HepG2 (cell line): ENCODE measurements around the gene ZFP36L2. TPM values are rescaled to one million over a fixed set of nuclear protein-coding genes. Genes with fewer than 3 reads are reported as not detected.

Experiments used
- ATF5 ChIP-seq: sonication (generic); formaldehyde crosslinking; IDR thresholded peaks from 2 replicates; pipeline ENCODE4 v1.4.0; 2020; ENCODE audit warnings: mild to moderate bottlenecking, low read depth, missing genetic modification reagents
- ATM ChIP-seq: fragments of 450-650 bp; IDR thresholded peaks from 2 replicates; pipeline ENCODE4 v1.7.1; 2017; ENCODE audit warnings: mild to moderate bottlenecking, borderline replicate concordance
- HDAC2 ChIP-seq: sonication (generic); formaldehyde crosslinking; IDR thresholded peaks from 2 replicates; pipeline ENCODE4 v1.4.0; 2020; ENCODE audit warnings: missing genetic modification reagents
- HMG20B ChIP-seq: conservative IDR thresholded peaks from 2 replicates; pipeline ENCODE4 v1.6.1; 2016; ENCODE audit warnings: missing genetic modification reagents, missing compliant biosample characterization
- HMGXB4 ChIP-seq, 2 experiments: sonication (generic) in 1 of 2; formaldehyde crosslinking in 1 of 2; IDR thresholded peaks; 2 replicates each; pipeline versions ENCODE4 v1.4.0 to v1.6.1; 2018 to 2020; ENCODE audit warnings: missing genetic modification reagents in 2 of 2, borderline replicate concordance in 1 of 2, low read depth in 1 of 2, mild to moderate bottlenecking in 1 of 2, missing biosample characterization in 1 of 2
- HOXA7 ChIP-seq: sonication (generic); formaldehyde crosslinking; IDR thresholded peaks from 2 replicates; pipeline ENCODE4 v1.8.1; 2022; ENCODE audit warnings: mild to moderate bottlenecking, missing genetic modification reagents, moderate library complexity
- KDM5B ChIP-seq: sonication (generic); formaldehyde crosslinking; IDR thresholded peaks from 2 replicates; pipeline ENCODE4 v1.4.0; 2020; ENCODE audit warnings: missing genetic modification reagents, mild to moderate bottlenecking, borderline replicate concordance
- NCOA1 ChIP-seq: sonication (generic); formaldehyde crosslinking; IDR thresholded peaks from 2 replicates; pipeline ENCODE4 v1.9.0; 2021; ENCODE audit warnings: missing genetic modification reagents
- SUZ12 ChIP-seq: fragments of 150-350 bp; IDR thresholded peaks from 2 replicates; pipeline ENCODE4 v1.6.1; 2014; ENCODE audit warnings: low read depth, low read length
- ZNF10 ChIP-seq: sonication (generic); formaldehyde crosslinking; IDR thresholded peaks from 2 replicates; pipeline ENCODE4 v1.4.0; 2020; ENCODE audit warnings: mild to moderate bottlenecking, low read depth, missing genetic modification reagents, borderline replicate concordance
- ZNF446 ChIP-seq: sonication (generic); formaldehyde crosslinking; IDR thresholded peaks from 2 replicates; pipeline ENCODE4 v1.5.0; 2020; ENCODE audit warnings: mild to moderate bottlenecking, missing genetic modification reagents
- ZNF451 ChIP-seq: sonication (generic); formaldehyde crosslinking; IDR thresholded peaks from 2 replicates; pipeline ENCODE4 v1.5.0; 2020; ENCODE audit warnings: mild to moderate bottlenecking, missing genetic modification reagents
- ZNF792 ChIP-seq: IDR thresholded peaks from 2 replicates; pipeline ENCODE4 v1.6.1; 2016
- polyA plus RNA-seq, 8 experiments: library from polyadenylated mRNA; depleted of rRNA in 3 of 8; stranded (reverse) in 7 of 8; unstranded in 1 of 8; fragments of >200 nt; fragmentation: Illumina TruSeq in 4 of 8; extraction: Trizol in 4 of 8; gene quantifications; 2 replicates each; pipeline versions ENCODE4 v1.2.1 to v1.2.3, GENCODE V29; 2011 to 2016; ENCODE audit warnings: low read depth in 4 of 8, missing spikeins in 1 of 8, mixed read lengths in 1 of 8; ENCODE audit not compliant: insufficient read depth in 1 of 8
- total RNA-seq, 5 experiments: library from RNA; depleted of rRNA; stranded (reverse); fragments of >200 nt; fragmentation: Illumina TruSeq; extraction: Trizol; gene quantifications; 2 replicates each; pipeline ENCODE4 v1.2.3, GENCODE V29; 2016; ENCODE audit warnings: low read depth in 1 of 5
- TF ChIP-seq, protein P1 (sequence below): IDR thresholded peaks from 2 replicates; pipeline ENCODE4 v1.6.1; 2016; ENCODE audit warnings: low read depth, missing genetic modification reagents, missing compliant biosample characterization
- TF ChIP-seq, protein P2 (sequence below): sonication (generic); formaldehyde crosslinking; IDR thresholded peaks from 2 replicates; pipeline ENCODE4 v1.5.0; 2020; ENCODE audit warnings: missing genetic modification reagents
- TF ChIP-seq, protein P3 (sequence below): sonication (generic); formaldehyde crosslinking; IDR thresholded peaks from 2 replicates; pipeline ENCODE4 v1.5.1; 2020; ENCODE audit warnings: mild to moderate bottlenecking, missing genetic modification reagents, moderate library complexity

The ZFP36L2 gene
- total and polyA plus RNA-seq, 2 of the 13 experiments (the other 11 are each of a cell fraction or from before 2014, with no cell fraction given) = 11.2 to 21.8 TPM

DNA sequence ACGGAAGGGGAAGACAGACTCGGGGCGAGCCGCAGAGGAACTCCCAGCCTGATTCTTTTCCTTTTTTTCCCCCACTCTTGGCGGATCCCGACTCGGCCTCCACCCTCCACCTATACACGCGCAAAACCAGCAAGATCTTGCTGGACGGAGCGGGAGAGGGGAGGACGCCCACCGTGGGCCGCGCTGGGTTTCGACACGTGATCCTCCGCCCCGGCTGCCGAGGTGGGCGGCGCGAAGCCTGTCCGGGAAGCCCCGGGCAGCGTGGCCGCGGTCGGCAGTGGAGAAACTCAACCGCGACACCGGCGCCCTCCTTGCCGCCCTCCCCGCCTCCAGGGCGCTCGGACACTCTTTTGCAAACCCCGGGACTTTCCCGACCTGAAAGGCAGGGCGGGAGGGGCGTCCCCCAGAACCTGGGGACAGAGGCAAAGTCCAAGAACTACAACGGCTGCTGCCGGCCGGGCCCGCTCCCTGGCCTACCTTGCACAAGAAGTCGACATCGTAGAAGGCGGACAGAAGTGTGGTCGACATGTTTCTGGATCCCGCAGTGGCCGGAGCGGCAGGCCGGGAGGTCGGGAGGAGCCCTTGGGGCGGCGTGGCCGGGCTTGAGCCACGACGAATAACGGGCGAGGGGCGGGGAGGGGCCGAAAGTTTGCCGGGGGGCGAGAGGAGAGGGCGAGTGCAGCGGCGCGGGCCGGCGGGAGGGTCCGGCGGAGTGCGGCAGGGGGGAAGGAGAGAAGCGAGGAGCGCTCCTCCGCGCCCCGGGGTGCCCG lies 433 bp downstream of the ZFP36L2 start (continued):
- peak; percentile 70 for TF ChIP-seq ZNF446 (CRISPR knock-in tag)
- no peak for TF ChIP-seq HMG20B (CRISPR knock-in tag)
- no peak for TF ChIP-seq ATM
- TF ChIP-seq HOXA7 (CRISPR knock-in tag) = no peak
- TF ChIP-seq HDAC2 (CRISPR knock-in tag) = peak; percentile 76
- no peak for TF ChIP-seq ATF5 (CRISPR knock-in tag)
- TF ChIP-seq, protein P1, sequence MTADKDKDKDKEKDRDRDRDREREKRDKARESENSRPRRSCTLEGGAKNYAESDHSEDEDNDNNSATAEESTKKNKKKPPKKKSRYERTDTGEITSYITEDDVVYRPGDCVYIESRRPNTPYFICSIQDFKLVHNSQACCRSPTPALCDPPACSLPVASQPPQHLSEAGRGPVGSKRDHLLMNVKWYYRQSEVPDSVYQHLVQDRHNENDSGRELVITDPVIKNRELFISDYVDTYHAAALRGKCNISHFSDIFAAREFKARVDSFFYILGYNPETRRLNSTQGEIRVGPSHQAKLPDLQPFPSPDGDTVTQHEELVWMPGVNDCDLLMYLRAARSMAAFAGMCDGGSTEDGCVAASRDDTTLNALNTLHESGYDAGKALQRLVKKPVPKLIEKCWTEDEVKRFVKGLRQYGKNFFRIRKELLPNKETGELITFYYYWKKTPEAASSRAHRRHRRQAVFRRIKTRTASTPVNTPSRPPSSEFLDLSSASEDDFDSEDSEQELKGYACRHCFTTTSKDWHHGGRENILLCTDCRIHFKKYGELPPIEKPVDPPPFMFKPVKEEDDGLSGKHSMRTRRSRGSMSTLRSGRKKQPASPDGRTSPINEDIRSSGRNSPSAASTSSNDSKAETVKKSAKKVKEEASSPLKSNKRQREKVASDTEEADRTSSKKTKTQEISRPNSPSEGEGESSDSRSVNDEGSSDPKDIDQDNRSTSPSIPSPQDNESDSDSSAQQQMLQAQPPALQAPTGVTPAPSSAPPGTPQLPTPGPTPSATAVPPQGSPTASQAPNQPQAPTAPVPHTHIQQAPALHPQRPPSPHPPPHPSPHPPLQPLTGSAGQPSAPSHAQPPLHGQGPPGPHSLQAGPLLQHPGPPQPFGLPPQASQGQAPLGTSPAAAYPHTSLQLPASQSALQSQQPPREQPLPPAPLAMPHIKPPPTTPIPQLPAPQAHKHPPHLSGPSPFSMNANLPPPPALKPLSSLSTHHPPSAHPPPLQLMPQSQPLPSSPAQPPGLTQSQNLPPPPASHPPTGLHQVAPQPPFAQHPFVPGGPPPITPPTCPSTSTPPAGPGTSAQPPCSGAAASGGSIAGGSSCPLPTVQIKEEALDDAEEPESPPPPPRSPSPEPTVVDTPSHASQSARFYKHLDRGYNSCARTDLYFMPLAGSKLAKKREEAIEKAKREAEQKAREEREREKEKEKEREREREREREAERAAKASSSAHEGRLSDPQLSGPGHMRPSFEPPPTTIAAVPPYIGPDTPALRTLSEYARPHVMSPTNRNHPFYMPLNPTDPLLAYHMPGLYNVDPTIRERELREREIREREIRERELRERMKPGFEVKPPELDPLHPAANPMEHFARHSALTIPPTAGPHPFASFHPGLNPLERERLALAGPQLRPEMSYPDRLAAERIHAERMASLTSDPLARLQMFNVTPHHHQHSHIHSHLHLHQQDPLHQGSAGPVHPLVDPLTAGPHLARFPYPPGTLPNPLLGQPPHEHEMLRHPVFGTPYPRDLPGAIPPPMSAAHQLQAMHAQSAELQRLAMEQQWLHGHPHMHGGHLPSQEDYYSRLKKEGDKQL (CRISPR knock-in tag) = no peak
- no peak for TF ChIP-seq KDM5B (CRISPR knock-in tag)
- no peak for TF ChIP-seq SUZ12
- TF ChIP-seq, protein P2, sequence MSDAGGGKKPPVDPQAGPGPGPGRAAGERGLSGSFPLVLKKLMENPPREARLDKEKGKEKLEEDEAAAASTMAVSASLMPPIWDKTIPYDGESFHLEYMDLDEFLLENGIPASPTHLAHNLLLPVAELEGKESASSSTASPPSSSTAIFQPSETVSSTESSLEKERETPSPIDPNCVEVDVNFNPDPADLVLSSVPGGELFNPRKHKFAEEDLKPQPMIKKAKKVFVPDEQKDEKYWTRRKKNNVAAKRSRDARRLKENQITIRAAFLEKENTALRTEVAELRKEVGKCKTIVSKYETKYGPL = no peak; the same call in 1 of the 2 replicates
- TF ChIP-seq NCOA1 (CRISPR knock-in tag) = no peak; the same call in 1 of the 2 replicates
- TF ChIP-seq HMGXB4 (CRISPR knock-in tag; IDR thresholded peaks at IDR 0.05; ENCODE audit: borderline replicate concordance in 1 of 2, low read depth in 1 of 2) = peak in 1 of 2 experiments; percentile 17; a peak in 1 of 4 replicates
- TF ChIP-seq ZNF10 (CRISPR knock-in tag) = no peak
- TF ChIP-seq ZNF451 (CRISPR knock-in tag) = no peak; the same call in 1 of the 2 replicates
- peak; percentile 46 for TF ChIP-seq ZNF792 (CRISPR knock-in tag)
- TF ChIP-seq, protein P3, sequence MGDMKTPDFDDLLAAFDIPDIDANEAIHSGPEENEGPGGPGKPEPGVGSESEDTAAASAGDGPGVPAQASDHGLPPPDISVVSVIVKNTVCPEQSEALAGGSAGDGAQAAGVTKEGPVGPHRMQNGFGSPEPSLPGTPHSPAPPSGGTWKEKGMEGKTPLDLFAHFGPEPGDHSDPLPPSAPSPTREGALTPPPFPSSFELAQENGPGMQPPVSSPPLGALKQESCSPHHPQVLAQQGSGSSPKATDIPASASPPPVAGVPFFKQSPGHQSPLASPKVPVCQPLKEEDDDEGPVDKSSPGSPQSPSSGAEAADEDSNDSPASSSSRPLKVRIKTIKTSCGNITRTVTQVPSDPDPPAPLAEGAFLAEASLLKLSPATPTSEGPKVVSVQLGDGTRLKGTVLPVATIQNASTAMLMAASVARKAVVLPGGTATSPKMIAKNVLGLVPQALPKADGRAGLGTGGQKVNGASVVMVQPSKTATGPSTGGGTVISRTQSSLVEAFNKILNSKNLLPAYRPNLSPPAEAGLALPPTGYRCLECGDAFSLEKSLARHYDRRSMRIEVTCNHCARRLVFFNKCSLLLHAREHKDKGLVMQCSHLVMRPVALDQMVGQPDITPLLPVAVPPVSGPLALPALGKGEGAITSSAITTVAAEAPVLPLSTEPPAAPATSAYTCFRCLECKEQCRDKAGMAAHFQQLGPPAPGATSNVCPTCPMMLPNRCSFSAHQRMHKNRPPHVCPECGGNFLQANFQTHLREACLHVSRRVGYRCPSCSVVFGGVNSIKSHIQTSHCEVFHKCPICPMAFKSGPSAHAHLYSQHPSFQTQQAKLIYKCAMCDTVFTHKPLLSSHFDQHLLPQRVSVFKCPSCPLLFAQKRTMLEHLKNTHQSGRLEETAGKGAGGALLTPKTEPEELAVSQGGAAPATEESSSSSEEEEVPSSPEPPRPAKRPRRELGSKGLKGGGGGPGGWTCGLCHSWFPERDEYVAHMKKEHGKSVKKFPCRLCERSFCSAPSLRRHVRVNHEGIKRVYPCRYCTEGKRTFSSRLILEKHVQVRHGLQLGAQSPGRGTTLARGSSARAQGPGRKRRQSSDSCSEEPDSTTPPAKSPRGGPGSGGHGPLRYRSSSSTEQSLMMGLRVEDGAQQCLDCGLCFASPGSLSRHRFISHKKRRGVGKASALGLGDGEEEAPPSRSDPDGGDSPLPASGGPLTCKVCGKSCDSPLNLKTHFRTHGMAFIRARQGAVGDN (CRISPR knock-in tag) = no peak; the same call in 1 of the 2 replicates
